ENCODE data around the gene TTYH2.

TTYH2 gene

GRCh38 chr17:74215342-74215727 is 2.0 kb downstream of the TTYH2 start:
- no peak for DNase-seq

GRCh38 chr17:74216505-74216904 is 3.1 kb downstream of the TTYH2 start:
- no peak for DNase-seq

GRCh38 chr17:74217037-74217730 is 3.8 kb downstream of the TTYH2 start:
- DNase-seq, result peak; percentile 37 to 73

- peak; percentile 4 to 55 for DNase-seq
Observed at GRCh38 chr17:74217888-74218287, 4.5 kb downstream of the TTYH2 start.

- no peak for DNase-seq
Observed at GRCh38 chr17:74218436-74218835, 5.1 kb downstream of the TTYH2 start.

GRCh38 chr17:74219576-74220133 is 6.3 kb downstream of the TTYH2 start:
- no peak for DNase-seq

- no peak for DNase-seq
Observed at GRCh38 chr17:74220219-74220618, 6.8 kb downstream of the TTYH2 start.

GRCh38 chr17:74220946-74221818 is 7.8 kb downstream of the TTYH2 start:
- no peak for DNase-seq

GRCh38 chr17:74222399-74222798 is 9.0 kb downstream of the TTYH2 start:
- no peak for DNase-seq

- DNase-seq, result no peak
Observed at GRCh38 chr17:74223901-74224300, 10.5 kb downstream of the TTYH2 start.

GRCh38 chr17:74224959-74225725 is 11.8 kb downstream of the TTYH2 start:
- no peak for DNase-seq

- no peak for DNase-seq
Observed at GRCh38 chr17:74226252-74226651, 12.9 kb downstream of the TTYH2 start.

GRCh38 chr17:74227271-74228080 is 14.1 kb downstream of the TTYH2 start:
- DNase-seq, result no peak

GRCh38 chr17:74228306-74228978 is 15.1 kb downstream of the TTYH2 start:
- DNase-seq, result no peak

GRCh38 chr17:74230896-74231295 is 17.5 kb downstream of the TTYH2 start:
- no peak for DNase-seq

- no peak for DNase-seq
Observed at GRCh38 chr17:74231928-74232907, 18.8 kb downstream of the TTYH2 start.

- no peak for DNase-seq
Observed at GRCh38 chr17:74233937-74234336, 20.6 kb downstream of the TTYH2 start.

GRCh38 chr17:74234486-74234885 is 21.1 kb downstream of the TTYH2 start:
- no peak for DNase-seq

GRCh38 chr17:74235040-74235581 is 21.7 kb downstream of the TTYH2 start:
- no peak for DNase-seq

- DNase-seq, result no peak
Observed at GRCh38 chr17:74235911-74236371, 22.6 kb downstream of the TTYH2 start.

Measured in NCI-H2081 (cell line).